SK-N-SH (cell line): ENCODE data around the gene ARHGEF12. TPM values are rescaled to one million over a fixed set of nuclear protein-coding genes. Genes with fewer than 3 reads are reported as not detected.

ENCODE experiments used
- CTCF ChIA-PET: fragments of 300-600, 350-600 bp; formaldehyde crosslinking; extraction: SDS; loops from one replicate; lab custom pipeline; 2021; lab: Yijun Ruan, JAX
- POLR2A ChIA-PET: fragments of 350-600 bp; sonication (Branson Sonifier 250); formaldehyde crosslinking; extraction: SDS; loops from one replicate; lab custom pipeline; 2020; ENCODE audit warnings: antibody characterized with exemption, inconsistent platforms; lab: Yijun Ruan, JAX
- DNase-seq: peaks from one replicate; pipeline ENCODE4 v3.0.0; 2012
- H2AFZ ChIP-seq: fragments of 200-600 bp; sonication (generic); 2 replicates; pipeline ENCODE4 v1.8.1; 2016; ENCODE audit warnings: antibody characterized with exemption, mild to moderate bottlenecking, low read depth
- H3F3A ChIP-seq: fragments of 200-600 bp; sonication (generic); replicated peaks from 2 replicates; pipeline ENCODE3; 2016; ENCODE audit warnings: antibody characterized with exemption, mild to moderate bottlenecking; ENCODE audit not compliant: insufficient read depth
- H3K27ac ChIP-seq, 2 experiments: fragments of 200-500 bp in 1 of 2; fragments of 200-600 bp in 1 of 2; sonication (Bioruptor generic) in 1 of 2; sonication (generic), shearing (Covaris generic) in 1 of 2; 2 replicates each; pipeline versions ENCODE4 v1.5.1 to v1.6.1; 2014 to 2016; ENCODE audit warnings: low read depth in 2 of 2, inconsistent platforms in 1 of 2, low read length in 1 of 2, mild to moderate bottlenecking in 1 of 2, mixed read lengths in 1 of 2
- H3K27me3 ChIP-seq: fragments of 200-600 bp; sonication (generic), shearing (Covaris generic); 2 replicates; pipeline ENCODE4 v1.6.1; 2016; ENCODE audit warnings: mixed run types; ENCODE audit not compliant: insufficient read depth
- H3K36me3 ChIP-seq, 2 experiments: fragments of 200-500 bp in 1 of 2; fragments of 200-600 bp in 1 of 2; sonication (Bioruptor generic) in 1 of 2; sonication (generic) in 1 of 2; replicated peaks in 1 of 2; 2 replicates each; pipeline versions ENCODE3 to v1.5.1; 2014 to 2016; ENCODE audit warnings: low read length in 1 of 2, mild to moderate bottlenecking in 1 of 2; ENCODE audit not compliant: insufficient read depth in 2 of 2, control insufficient read depth in 1 of 2
- H3K4me1 ChIP-seq, 2 experiments: fragments of 200-500 bp in 1 of 2; fragments of 200-600 bp in 1 of 2; sonication (Bioruptor generic) in 1 of 2; sonication (generic), shearing (Covaris generic) in 1 of 2; 2 replicates each; pipeline versions ENCODE4 v1.5.1 to v1.6.1; 2014 to 2016; ENCODE audit warnings: low read depth in 1 of 2, low read length in 1 of 2, mixed run types in 1 of 2; ENCODE audit not compliant: insufficient read depth in 2 of 2, control insufficient read depth in 1 of 2
- H3K4me2 ChIP-seq: fragments of 200-600 bp; sonication (generic), shearing (Covaris generic); 2 replicates; pipeline ENCODE4 v1.6.1; 2017; ENCODE audit warnings: mixed run types
- H3K4me3 ChIP-seq, 2 experiments: fragments of 200-500 bp in 1 of 2; fragments of 200-600 bp in 1 of 2; sonication (Bioruptor generic) in 1 of 2; sonication (generic), shearing (Covaris generic) in 1 of 2; 2 replicates each; pipeline versions ENCODE4 v1.5.1 to v1.8.1; 2014 to 2016; ENCODE audit warnings: low read depth in 2 of 2, inconsistent platforms in 1 of 2, low read length in 1 of 2, mild to moderate bottlenecking in 1 of 2, mixed read lengths in 1 of 2, moderate library complexity in 1 of 2
- H3K79me2 ChIP-seq: fragments of 200-600 bp; sonication (generic); 2 replicates; pipeline ENCODE4 v1.8.1; 2017; ENCODE audit warnings: mild to moderate bottlenecking; ENCODE audit not compliant: insufficient read depth
- H3K9ac ChIP-seq: fragments of 200-600 bp; sonication (generic); 2 replicates; pipeline ENCODE4 v1.6.1; 2017; ENCODE audit warnings: mixed run types
- H3K9me2 ChIP-seq: fragments of 200-600 bp; sonication (generic); 2 replicates; pipeline ENCODE4 v1.6.1; 2017; ENCODE audit warnings: mixed run types
- H3K9me3 ChIP-seq: fragments of 200-600 bp; sonication (generic); 2 replicates; pipeline ENCODE4 v1.6.1; 2017; ENCODE audit warnings: mixed run types, mild to moderate bottlenecking, moderate library complexity
- H4K20me1 ChIP-seq: fragments of 200-600 bp; sonication (generic); 2 replicates; pipeline ENCODE4 v1.6.1; 2017; ENCODE audit warnings: mild to moderate bottlenecking, mixed run types; ENCODE audit not compliant: insufficient read depth
- CHD2 ChIP-seq: fragments of 150-350 bp; IDR thresholded peaks from 2 replicates; pipeline ENCODE4 v1.6.1; 2018; ENCODE audit warnings: low read length; ENCODE audit not compliant: partially characterized antibody
- CTCF ChIP-seq: fragments of 200-600 bp; sonication (generic); IDR thresholded peaks from 2 replicates; pipeline ENCODE4 v1.6.1; 2017; ENCODE audit warnings: antibody characterized with exemption, mild to moderate bottlenecking, moderate library complexity
- ELF1 ChIP-seq: IDR thresholded peaks from 2 replicates; pipeline ENCODE4 v1.4.0; 2012
- EP300 ChIP-seq, 2 experiments: IDR thresholded peaks; 2 replicates each; pipeline versions ENCODE4 v1.4.0 to v1.6.1; 2012; ENCODE audit warnings: borderline replicate concordance in 1 of 2, low read depth in 1 of 2, low read length in 1 of 2
- FOSL2 ChIP-seq: IDR thresholded peaks from 2 replicates; pipeline ENCODE4 v1.4.0; 2012; ENCODE audit warnings: low read depth, mild to moderate bottlenecking, moderate library complexity, borderline replicate concordance
- FOXM1 ChIP-seq: IDR thresholded peaks from 2 replicates; pipeline ENCODE4 v1.4.0; 2012; ENCODE audit warnings: low read depth, mild to moderate bottlenecking
- GABPA ChIP-seq: IDR thresholded peaks from 2 replicates; pipeline ENCODE4 v1.4.0; 2012; ENCODE audit warnings: low read depth, mild to moderate bottlenecking
- NRF1 ChIP-seq: IDR thresholded peaks from 2 replicates; pipeline ENCODE4 v1.6.1; 2012; ENCODE audit warnings: low read depth, mild to moderate bottlenecking, low read length
- PBX3 ChIP-seq: IDR thresholded peaks from 2 replicates; pipeline ENCODE4; 2012
- RCOR1 ChIP-seq: fragments of 150-350 bp; IDR thresholded peaks from 2 replicates; pipeline ENCODE4 v1.6.1; 2017; ENCODE audit warnings: antibody characterized with exemption, low read length
- RFX5 ChIP-seq: IDR thresholded peaks from 2 replicates; pipeline ENCODE4 v1.6.1; 2012; ENCODE audit warnings: mild to moderate bottlenecking, improper control_type of control experiment, low read length
- SIN3A ChIP-seq: IDR thresholded peaks from 2 replicates; pipeline ENCODE4 v1.6.1; 2012; ENCODE audit warnings: low read depth, mild to moderate bottlenecking, low read length, moderate library complexity, borderline replicate concordance
- SMC3 ChIP-seq: IDR thresholded peaks from 2 replicates; pipeline ENCODE4 v1.6.1; 2012; ENCODE audit warnings: low read depth, low read length, improper control_type of control experiment
- TCF12 ChIP-seq: IDR thresholded peaks from 2 replicates; pipeline ENCODE4 v1.4.0; 2012
- USF2 ChIP-seq: fragments of 150-350 bp; IDR thresholded peaks from 2 replicates; pipeline ENCODE4 v1.6.1; 2017; ENCODE audit warnings: antibody characterized with exemption, low read length, low read depth, borderline replicate concordance
- WGBS: methylation state at CpG from one replicate; pipeline ENCODE4 v1.1.6; 2017; ENCODE audit warnings: low lambda C conversion rate; 5-methylcytosine and 5-hydroxymethylcytosine counted together
- polyA plus RNA-seq, 3 experiments: library from polyadenylated mRNA; depleted of rRNA; stranded (reverse); fragments of >200 nt; gene quantifications; 2 replicates each; pipeline ENCODE4 v1.2.3, GENCODE V29; 2012

ARHGEF12 gene
- polyA plus RNA-seq, 1 of the 3 experiments (the other 2 are of a cell fraction), result 12.3 TPM

GRCh38 chr11:120358729-120359128 is 22.5 kb downstream of the ARHGEF12 start:
- H3K4me1 ChIP-seq, result peaks cover 0 to 21% of the 10 kb centered on the region in 2 experiments; a peak in 2 of 4 replicates
- no peaks in the 10 kb centered on the region for H3K9me2 ChIP-seq
- peaks cover 83% of the 10 kb centered on the region for H4K20me1 ChIP-seq
- H3K4me3 ChIP-seq, result no peak overlapping the region
- POLR2A ChIA-PET, result no interaction called here
- no peaks in the 10 kb centered on the region for H3K36me3 ChIP-seq
- no peak for DNase-seq
- peaks cover 9% of the 10 kb centered on the region for H3F3A ChIP-seq
- no peak overlapping the region for H3K9ac ChIP-seq
- H3K4me2 ChIP-seq, result no peak overlapping the region
- no peak overlapping the region for H3K27ac ChIP-seq
- peaks cover 100% of the 10 kb centered on the region for H3K79me2 ChIP-seq
- WGBS, result 98% methylated on average over 3 of the region's 3 CpGs
- TF ChIP-seq RCOR1 (no peak), FOXM1 (no peak), RFX5 (no peak), EP300 (IDR thresholded peaks at IDR 0.05; ENCODE audit: borderline replicate concordance in 1 of 2, low read depth in 1 of 2, low read length in 1 of 2) (no peak), CHD2 (no peak), PBX3 (no peak), FOSL2 (no peak), TCF12 (no peak), USF2 (no peak), SIN3A (no peak)
- TF ChIP-seq, all 33 proteins: peak for 0
- Histone ChIP-seq H3K9me3 (no peaks in the 10 kb centered on the region), H2AFZ (no peak overlapping the region), H3K27me3 (no peaks in the 10 kb centered on the region)
- CTCF ChIA-PET, result interaction anchor here (1.3 to 1.6 kb wide), 2 partner anchors 11 to 14 kb away, joined by 3 to 4 read pairs; no protein-coding TSS in a partner anchor

- no peak overlapping the region for H3K4me3 ChIP-seq
- no peak for DNase-seq
- POLR2A ChIA-PET, result interaction anchor here (0.6 kb wide), 1 partner anchor 241 kb away, joined by 4 read pairs; no protein-coding TSS in a partner anchor
- no peak overlapping the region for H3K9ac ChIP-seq
- no peaks in the 10 kb centered on the region for H3K36me3 ChIP-seq
- no peak overlapping the region for H2AFZ ChIP-seq
- peaks cover 9% of the 10 kb centered on the region for H3F3A ChIP-seq
- CTCF ChIA-PET, result no interaction called here
- no peaks in the 10 kb centered on the region for H3K27me3 ChIP-seq
- H3K4me1 ChIP-seq, result peaks cover 0 to 14% of the 10 kb centered on the region in 2 experiments; a peak in 1 of 4 replicates
- no peaks in the 10 kb centered on the region for H3K9me3 ChIP-seq
- peaks cover 98% of the 10 kb centered on the region for H3K79me2 ChIP-seq
- H3K9me2 ChIP-seq, result no peaks in the 10 kb centered on the region
- H3K4me2 ChIP-seq, result 0 out of 2 replicates have a peak overlapping the region, but pooled peaks have one; percentile 35
- H3K27ac ChIP-seq, result peak overlapping the region in 1 of 2 experiments; percentile 33; a peak in 1 of 4 replicates
- peaks cover 86% of the 10 kb centered on the region for H4K20me1 ChIP-seq
- TF ChIP-seq GABPA (no peak), CTCF (no peak), SMC3 (no peak), NRF1 (no peak), ELF1 (no peak)
- TF ChIP-seq, all 33 proteins: peak for 0
Observed at GRCh38 chr11:120363436-120363835, 27.2 kb downstream of the ARHGEF12 start.
